Measurements from ENCODE around the gene PLA2G12B.

PLA2G12B gene

GRCh38 chr10:72890086-72890485, 64.5 kb downstream of the PLA2G12B start:
- DNase-seq (ENCODE audit: low spot score) = no peak

GRCh38 chr10:72889391-72889831, 65.2 kb downstream of the PLA2G12B start:
- no peak for DNase-seq (ENCODE audit: low spot score)

- no peak for DNase-seq (ENCODE audit: low spot score)
Observed at GRCh38 chr10:72888151-72888638, 66.4 kb downstream of the PLA2G12B start.

GRCh38 chr10:72887043-72887442, 67.6 kb downstream of the PLA2G12B start:
- no peak for DNase-seq (ENCODE audit: low spot score)

GRCh38 chr10:72886621-72887020, 68.0 kb downstream of the PLA2G12B start:
- DNase-seq (ENCODE audit: low spot score) = peak; percentile 26

- DNase-seq (ENCODE audit: low spot score) = no peak
Observed at GRCh38 chr10:72885953-72886352, 68.7 kb downstream of the PLA2G12B start.
